Measurements from ENCODE around the gene ARL14.

The ARL14 gene

GRCh38 chr3:160676547-160677303 lies at the start of gene ARL14:
Gene ARL14 (plus strand): TSS chr3:160677160. CDS start chr3:160677347, 187 bp downstream.
- DNase-seq (ENCODE audit: low read depth) = peak; percentile 87

GRCh38 chr3:160629491-160629890 lies 47.5 kb upstream of the ARL14 start:
- no peak for DNase-seq (ENCODE audit: low read depth)

- DNase-seq (ENCODE audit: low read depth) = no peak
Observed at GRCh38 chr3:160633361-160634083, 43.4 kb upstream of the ARL14 start.

DNA sequence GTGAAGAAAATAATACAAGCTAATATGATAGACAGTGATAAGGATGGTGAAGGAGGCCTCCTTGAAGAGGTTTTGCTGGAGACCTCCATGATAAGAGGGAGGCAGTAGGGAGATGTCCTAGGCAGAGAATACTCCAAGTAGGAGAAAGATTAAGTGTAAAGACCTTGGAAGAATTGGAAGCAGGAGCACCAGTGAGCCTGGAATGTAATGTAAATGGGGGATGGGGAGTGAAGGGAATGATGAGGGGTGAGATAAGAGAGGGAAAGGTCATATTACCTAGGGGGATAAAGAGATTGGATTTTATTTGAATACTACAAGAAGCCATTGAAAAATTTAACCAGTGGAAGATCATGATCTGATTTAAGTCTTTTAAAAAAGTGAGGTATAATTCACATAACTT lies 41.7 kb upstream of the ARL14 start:
- DNase-seq (ENCODE audit: low read depth) = no peak

- DNase-seq (ENCODE audit: low read depth) = peak; percentile 40
Observed at GRCh38 chr3:160637086-160637485, 39.9 kb upstream of the ARL14 start.

DNA sequence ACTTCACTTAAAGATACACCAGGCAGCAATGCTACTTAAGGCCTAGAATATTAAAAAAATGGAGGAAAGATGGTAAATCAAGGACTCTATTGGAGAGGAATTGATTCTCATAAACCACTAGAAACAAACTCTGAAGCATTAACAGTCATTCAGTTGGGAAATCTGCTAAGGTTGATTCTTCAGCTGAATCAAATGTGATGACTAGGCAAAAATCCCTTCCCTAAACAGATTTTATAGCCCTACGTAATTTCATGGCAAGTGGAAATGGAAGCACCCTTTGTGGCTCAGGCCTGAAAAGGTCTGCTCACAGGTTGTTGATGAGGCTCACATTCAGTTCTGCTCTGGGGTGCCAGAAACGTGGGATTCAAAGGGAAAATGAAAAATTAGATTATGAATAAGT lies 38.8 kb upstream of the ARL14 start:
- DNase-seq (ENCODE audit: low read depth) = no peak

DNA sequence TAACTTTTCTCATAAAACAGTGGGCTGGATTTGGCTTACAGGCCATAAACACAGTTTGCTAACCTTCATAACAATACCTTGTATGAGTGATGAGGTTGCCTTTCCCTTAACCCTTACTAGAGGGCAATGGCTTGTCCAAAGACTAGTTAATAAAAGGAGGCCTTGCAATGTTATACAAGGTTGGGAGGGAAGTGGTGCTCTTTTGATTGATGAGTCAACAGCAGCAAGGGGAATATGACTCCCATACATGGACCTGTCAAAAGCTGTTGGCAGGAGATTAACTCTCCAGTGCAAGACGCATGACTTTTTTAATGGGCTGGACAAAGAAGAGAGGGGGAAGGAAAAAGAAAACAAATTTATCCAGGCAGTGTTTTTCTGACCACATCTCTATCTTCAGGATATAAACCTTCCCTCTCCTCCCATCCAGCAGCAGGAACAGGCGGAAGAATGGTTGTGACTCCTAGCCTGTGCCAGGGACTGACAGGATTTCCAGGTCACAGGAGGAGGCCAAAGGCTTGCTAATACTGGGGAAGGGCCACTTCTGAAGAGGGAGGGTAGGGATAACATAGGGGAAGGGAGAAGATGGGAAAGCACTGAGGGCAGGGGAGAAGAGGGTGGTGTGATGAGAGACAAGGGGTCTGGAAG lies 35.2 kb upstream of the ARL14 start:
- peak; percentile 26 for DNase-seq (ENCODE audit: low read depth)

GRCh38 chr3:160643994-160644393 lies 33.0 kb upstream of the ARL14 start:
- DNase-seq (ENCODE audit: low read depth) = no peak

DNA sequence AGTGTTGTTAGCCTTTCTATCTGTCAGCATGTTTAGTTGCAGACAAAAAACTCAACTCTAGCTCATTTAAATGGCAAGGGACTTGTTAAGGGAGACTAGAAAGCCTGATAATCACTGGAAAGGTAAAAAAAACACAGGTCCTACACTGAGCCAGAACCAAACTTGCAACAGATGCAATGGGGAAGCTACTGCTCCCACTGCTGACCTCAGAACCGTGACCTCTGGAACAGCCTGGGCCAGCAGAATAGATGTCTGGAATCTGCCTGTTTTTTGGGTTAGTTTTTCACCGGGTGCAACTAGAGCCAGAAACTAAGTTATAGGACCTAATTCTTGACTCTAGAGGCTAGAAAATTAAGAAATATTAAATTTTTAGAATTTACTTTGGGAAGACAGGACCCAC lies 32.5 kb upstream of the ARL14 start:
- no peak for DNase-seq (ENCODE audit: low read depth)

DNA sequence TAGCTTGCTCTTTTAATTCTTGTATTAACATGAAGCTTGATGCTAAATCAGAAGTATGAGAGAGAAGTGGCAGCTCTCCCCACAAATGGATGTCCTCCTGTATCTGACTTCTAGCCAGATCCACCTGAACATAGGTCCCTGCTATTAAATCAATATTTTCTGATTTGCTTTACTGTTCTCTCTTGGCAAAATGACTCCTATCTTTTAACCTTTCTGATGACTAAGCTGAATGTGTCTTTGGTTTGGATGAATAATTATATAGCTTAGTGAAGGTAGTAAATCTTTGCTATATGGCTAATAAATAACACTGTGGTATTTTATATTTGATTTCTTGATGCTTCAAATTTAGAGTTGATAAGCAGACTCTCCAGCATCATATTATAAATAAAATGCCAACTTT lies 28.3 kb upstream of the ARL14 start:
- no peak for DNase-seq (ENCODE audit: low read depth)

GRCh38 chr3:160649596-160649995 lies 27.4 kb upstream of the ARL14 start:
- no peak for DNase-seq (ENCODE audit: low read depth)

- DNase-seq (ENCODE audit: low read depth) = no peak
Observed at GRCh38 chr3:160653512-160653911, 23.4 kb upstream of the ARL14 start.

DNA sequence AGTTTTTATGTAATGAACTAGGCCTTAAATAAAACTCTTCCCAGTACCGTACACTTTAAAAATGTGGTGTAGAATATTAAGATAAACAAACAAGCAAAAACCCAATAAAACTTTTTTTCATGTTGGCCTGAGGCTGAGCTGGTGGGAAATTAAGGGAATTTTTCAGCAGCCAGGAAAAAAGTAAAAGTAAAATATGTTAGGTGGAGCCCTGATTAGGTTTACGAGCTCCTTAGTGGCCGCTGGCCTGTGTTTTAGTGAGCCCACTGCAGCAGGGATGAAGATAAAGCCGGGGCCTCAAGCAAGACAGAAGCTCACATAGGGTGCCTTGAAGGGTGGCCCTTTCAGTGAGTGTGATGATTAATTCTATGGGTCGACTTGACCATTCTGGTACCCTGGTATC lies 16.1 kb upstream of the ARL14 start:
- no peak for DNase-seq (ENCODE audit: low read depth)

GRCh38 chr3:160661660-160662059 lies 15.3 kb upstream of the ARL14 start:
- peak; percentile 36 for DNase-seq (ENCODE audit: low read depth)

GRCh38 chr3:160665231-160665630 lies 11.7 kb upstream of the ARL14 start:
- no peak for DNase-seq (ENCODE audit: low read depth)

GRCh38 chr3:160665784-160666526 lies 11.0 kb upstream of the ARL14 start:
- DNase-seq (ENCODE audit: low read depth) = peak; percentile 95

DNA sequence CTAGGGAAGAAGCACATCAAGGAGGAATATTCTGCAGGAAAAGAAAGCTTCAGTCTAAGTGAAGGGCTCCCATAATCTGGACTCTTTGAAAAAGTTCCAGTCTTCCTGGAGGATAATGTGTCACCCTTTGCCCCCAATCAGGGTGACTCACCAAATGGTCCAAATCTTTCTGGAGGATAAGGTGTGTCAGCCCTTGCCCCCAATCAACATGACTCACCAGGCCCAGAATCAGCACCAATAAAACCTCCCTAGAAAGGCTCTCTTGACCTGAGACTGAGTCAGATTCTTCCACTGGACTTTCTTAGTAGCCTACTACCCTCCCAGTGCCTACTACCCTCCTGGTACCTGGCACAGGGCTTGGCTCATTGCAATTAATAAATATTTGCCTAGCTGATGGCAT lies 9.5 kb upstream of the ARL14 start:
- peak; percentile 96 for DNase-seq (ENCODE audit: low read depth)

DNA sequence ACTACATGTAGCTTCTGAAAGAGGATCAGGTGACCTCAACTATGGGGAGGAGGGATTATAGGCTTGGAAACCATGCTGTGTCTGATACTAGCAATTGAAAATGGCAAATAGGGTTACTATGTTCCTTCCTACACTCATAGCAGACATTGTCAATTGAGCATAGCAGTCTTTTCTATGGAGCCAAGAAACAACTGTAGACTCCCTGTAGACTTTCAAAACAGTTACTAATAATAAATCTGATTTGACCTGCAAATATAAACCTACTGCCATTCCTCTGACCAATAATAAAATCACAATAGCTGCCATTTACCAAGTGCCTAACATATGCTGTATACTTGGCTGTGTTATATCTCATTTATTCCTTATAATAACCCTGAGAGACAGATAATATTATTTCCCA lies 8.5 kb upstream of the ARL14 start:
- no peak for DNase-seq (ENCODE audit: low read depth)

DNA sequence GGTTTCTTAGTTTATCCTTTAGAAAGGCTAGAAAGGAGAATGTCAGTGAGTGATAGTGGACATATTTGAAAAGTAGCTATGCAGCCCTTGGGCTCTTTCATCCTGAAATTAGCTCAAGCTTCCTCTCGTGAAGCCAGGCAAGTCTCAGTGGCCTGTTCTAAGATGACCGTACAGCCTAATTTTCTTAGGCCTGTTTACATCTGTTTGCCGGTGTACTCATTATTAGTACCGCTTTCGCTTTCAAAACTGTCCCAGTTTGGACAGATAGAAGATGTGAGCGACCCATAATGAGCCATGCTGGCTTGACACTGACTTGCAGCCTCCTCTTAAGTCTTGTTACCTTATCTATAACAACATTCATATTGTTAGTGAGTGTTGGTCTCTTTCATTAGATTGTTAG lies 5.7 kb upstream of the ARL14 start:
- no peak for DNase-seq (ENCODE audit: low read depth)

- no peak for DNase-seq (ENCODE audit: low read depth)
Observed at GRCh38 chr3:160671995-160672394, 5.0 kb upstream of the ARL14 start.

DNA sequence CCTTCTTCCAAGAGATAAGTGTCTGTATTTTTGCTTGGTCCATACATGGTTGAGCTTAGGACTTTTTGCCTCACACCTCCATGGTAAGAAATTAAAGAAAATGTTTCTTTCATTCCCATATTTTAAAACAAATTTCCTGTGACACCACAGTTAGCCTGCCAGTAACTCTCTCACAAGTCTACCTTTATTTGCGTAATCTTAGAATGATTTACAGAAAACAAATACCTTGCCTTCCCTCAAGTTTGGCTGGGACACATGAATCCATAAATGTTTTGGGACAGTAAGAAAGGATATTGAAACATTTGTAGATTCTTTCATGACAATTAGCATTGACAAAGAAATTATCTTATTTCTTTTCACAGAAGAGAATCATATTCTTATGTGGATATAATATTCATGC lies 3.8 kb upstream of the ARL14 start:
- no peak for DNase-seq (ENCODE audit: low read depth)

- DNase-seq (ENCODE audit: low read depth) = no peak
Observed at GRCh38 chr3:160675566-160676124, 1.3 kb upstream of the ARL14 start.
